ENCODE results near the gene GTF2I.
A peak's percentile ranks its signal among the peaks of the same experiment; 100 is the strongest.
"Not testable (repeated sequence)": the region's sequence is repeated elsewhere in the genome, so short reads cannot be mapped to it uniquely, and the experiment has no call there.

Gene GTF2I

DNA sequence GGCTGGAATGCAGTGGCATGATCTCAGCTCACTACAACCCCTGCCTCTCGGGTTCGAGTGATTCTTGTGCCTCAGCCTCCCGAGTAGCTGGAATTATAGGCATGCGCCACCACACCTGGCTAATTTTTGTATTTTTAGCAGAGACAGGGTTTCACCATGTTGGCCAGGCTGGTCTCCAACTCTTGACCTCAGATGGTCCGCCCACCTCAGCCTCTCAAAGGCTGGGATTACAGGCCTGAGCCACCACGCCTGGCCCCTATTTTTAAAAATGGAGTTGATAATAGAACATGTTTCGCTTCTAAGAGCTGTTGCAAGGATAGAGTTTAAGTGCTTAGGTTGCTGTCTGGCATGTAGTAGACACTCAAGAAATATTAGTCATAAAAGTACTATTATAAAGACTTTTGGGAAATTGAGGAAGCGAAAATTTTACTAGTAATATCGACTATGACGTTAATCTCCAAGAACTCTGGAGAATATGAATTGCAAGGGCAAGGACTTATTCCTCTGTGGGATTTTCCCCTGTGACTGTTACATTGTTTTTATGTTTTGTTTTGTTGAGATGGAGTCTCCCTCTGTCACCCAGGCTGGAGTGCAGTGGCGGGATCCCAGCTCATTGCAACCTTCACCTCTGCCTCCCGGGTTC is 7.9 kb downstream of the GTF2I start:
- Mint-ChIP-seq H3K9me3 (no peaks in the 10 kb centered on the region), H3K27ac (no peak overlapping the region), H3K4me1 (peaks cover 29% of the 10 kb centered on the region), H3K4me3 (no peak overlapping the region), H3K36me3 (ENCODE audit: low read depth) (peaks cover 56% of the 10 kb centered on the region), H3K27me3 (ENCODE audit: low read depth) (no peaks in the 10 kb centered on the region)
- no peak for TF ChIP-seq CTCF (IDR thresholded peaks at IDR 0.05; ENCODE audit: unreplicated experiment in 3 of 3)

GRCh38 chr7:74667013-74667412 is 9.5 kb downstream of the GTF2I start:
- H3K9me3 Mint-ChIP-seq; H3K27ac Mint-ChIP-seq; H3K4me3 Mint-ChIP-seq; H3K27me3 Mint-ChIP-seq (ENCODE audit: low read depth): not testable (repeated sequence)
- Mint-ChIP-seq H3K36me3 (ENCODE audit: low read depth) (peaks cover 47% of the 10 kb centered on the region), H3K4me1 (peaks cover 13% of the 10 kb centered on the region)

- not testable (repeated sequence) for H3K9me3 Mint-ChIP-seq; H3K4me3 Mint-ChIP-seq; H3K27ac Mint-ChIP-seq; H3K27me3 Mint-ChIP-seq (ENCODE audit: low read depth)
- Mint-ChIP-seq H3K4me1 (peaks cover 13% of the 10 kb centered on the region), H3K36me3 (ENCODE audit: low read depth) (peaks cover 47% of the 10 kb centered on the region)
Observed at GRCh38 chr7:74667520-74667919, 10.0 kb downstream of the GTF2I start.

GRCh38 chr7:74671602-74672001 is 14.1 kb downstream of the GTF2I start:
- Mint-ChIP-seq H3K4me3 (no peak overlapping the region), H3K36me3 (ENCODE audit: low read depth) (peaks cover 41% of the 10 kb centered on the region), H3K4me1 (peaks cover 6% of the 10 kb centered on the region), H3K27ac (peak overlapping the region in 1 of 3 experiments; percentile 64), H3K9me3 (no peaks in the 10 kb centered on the region), H3K27me3 (ENCODE audit: low read depth) (no peaks in the 10 kb centered on the region)
- no peak for TF ChIP-seq CTCF (IDR thresholded peaks at IDR 0.05; ENCODE audit: unreplicated experiment in 3 of 3)

GRCh38 chr7:74672343-74672915 is 14.9 kb downstream of the GTF2I start:
- H3K27ac Mint-ChIP-seq, result peak overlapping the region in 1 of 3 experiments; percentile 26
- H3K36me3 Mint-ChIP-seq (ENCODE audit: low read depth), result peaks cover 36% of the 10 kb centered on the region
- H3K4me1 Mint-ChIP-seq, result peaks cover 6% of the 10 kb centered on the region
- H3K9me3 Mint-ChIP-seq, result no peaks in the 10 kb centered on the region
- H3K27me3 Mint-ChIP-seq (ENCODE audit: low read depth), result no peaks in the 10 kb centered on the region
- no peak for TF ChIP-seq CTCF (IDR thresholded peaks at IDR 0.05; ENCODE audit: unreplicated experiment in 3 of 3)
- H3K4me3 Mint-ChIP-seq, result no peak overlapping the region

GRCh38 chr7:74674166-74674565 is 16.6 kb downstream of the GTF2I start:
- Mint-ChIP-seq H3K4me3 (no peak overlapping the region), H3K27me3 (ENCODE audit: low read depth) (no peaks in the 10 kb centered on the region), H3K36me3 (ENCODE audit: low read depth) (peaks cover 36% of the 10 kb centered on the region), H3K9me3 (no peaks in the 10 kb centered on the region), H3K27ac (peak overlapping the region in 1 of 3 experiments; percentile 32), H3K4me1 (peaks cover 6% of the 10 kb centered on the region)
- TF ChIP-seq CTCF (IDR thresholded peaks at IDR 0.05; ENCODE audit: unreplicated experiment in 3 of 3), result no peak

GRCh38 chr7:74682829-74683228 is 25.3 kb downstream of the GTF2I start:
- Mint-ChIP-seq H3K4me3 (no peak overlapping the region), H3K36me3 (ENCODE audit: low read depth) (peaks cover 71% of the 10 kb centered on the region), H3K27me3 (ENCODE audit: low read depth) (no peaks in the 10 kb centered on the region), H3K4me1 (no peaks in the 10 kb centered on the region), H3K27ac (peak overlapping the region in 1 of 3 experiments; percentile 13), H3K9me3 (no peaks in the 10 kb centered on the region)
- TF ChIP-seq CTCF (IDR thresholded peaks at IDR 0.05; ENCODE audit: unreplicated experiment in 3 of 3), result no peak
